LHCN-M2 (cell line): ENCODE data around the gene TTC7B. TPM values are rescaled to one million over a fixed set of nuclear protein-coding genes. Genes with fewer than 3 reads are reported as not detected.
"Not testable (repeated sequence)": the region's sequence is repeated elsewhere in the genome, so short reads cannot be mapped to it uniquely, and the experiment has no call there.

Experiments used
- DNase-seq: peaks from one replicate; pipeline ENCODE4 v3.0.0-alpha.2; 2012; ENCODE audit warnings: low read depth
- polyA plus RNA-seq: library from polyadenylated mRNA; unstranded; fragments of >200 nt; gene quantifications from one replicate; pipeline ENCODE4 v1.2.1, GENCODE V29; 2012; ENCODE audit warnings: missing spikeins
- total RNA-seq: library from RNA; depleted of rRNA; stranded (reverse); fragments of >200 nt; gene quantifications from 2 replicates; pipeline ENCODE4 v1.2.3, GENCODE V29; 2014; rRNA removed

Gene TTC7B
- total RNA-seq = 30.8 and 36.4 TPM in 2 replicates
- 22.4 TPM for polyA plus RNA-seq

- DNase-seq = peak; percentile 40
Measured at GRCh38 chr14:90815822-90816662, at the start of gene TTC7B. Gene TTC7B (minus strand): TSS chr14:90816430. CDS start chr14:90816295, 135 bp downstream.

- DNase-seq = no peak
Measured at GRCh38 chr14:90864741-90865140, 48.5 kb upstream of the TTC7B start.

- DNase-seq = no peak
Measured at GRCh38 chr14:90858511-90858910, 42.3 kb upstream of the TTC7B start.

- no peak for DNase-seq
Measured at GRCh38 chr14:90857866-90858265, 41.6 kb upstream of the TTC7B start.

- not testable (repeated sequence) for DNase-seq
Measured at GRCh38 chr14:90856115-90856514, 39.9 kb upstream of the TTC7B start.

GRCh38 chr14:90853116-90853515 is 36.9 kb upstream of the TTC7B start:
- no peak for DNase-seq

GRCh38 chr14:90851327-90852036 is 35.3 kb upstream of the TTC7B start:
- DNase-seq = no peak

GRCh38 chr14:90850487-90850886 is 34.3 kb upstream of the TTC7B start:
- DNase-seq = peak; percentile 71

- peak; percentile 17 for DNase-seq
Measured at GRCh38 chr14:90849787-90850444, 33.7 kb upstream of the TTC7B start.

- no peak for DNase-seq
Measured at GRCh38 chr14:90848944-90849731, 32.9 kb upstream of the TTC7B start.

GRCh38 chr14:90846511-90846910 is 30.3 kb upstream of the TTC7B start:
- peak; percentile 74 for DNase-seq

- DNase-seq = no peak
Measured at GRCh38 chr14:90844321-90844720, 28.1 kb upstream of the TTC7B start.

GRCh38 chr14:90842726-90843125 is 26.5 kb upstream of the TTC7B start:
- DNase-seq = no peak

GRCh38 chr14:90840667-90841066 is 24.4 kb upstream of the TTC7B start:
- not testable (repeated sequence) for DNase-seq

- DNase-seq = no peak
Measured at GRCh38 chr14:90839889-90840266, 23.6 kb upstream of the TTC7B start.

- DNase-seq = peak; percentile 43
Measured at GRCh38 chr14:90839024-90839888, 23.0 kb upstream of the TTC7B start.

- not testable (repeated sequence) for DNase-seq
Measured at GRCh38 chr14:90838531-90838930, 22.3 kb upstream of the TTC7B start.

- no peak for DNase-seq
Measured at GRCh38 chr14:90837355-90837754, 21.1 kb upstream of the TTC7B start.

GRCh38 chr14:90836692-90837063 is 20.4 kb upstream of the TTC7B start:
- DNase-seq = no peak

GRCh38 chr14:90831821-90832220 is 15.6 kb upstream of the TTC7B start:
- no peak for DNase-seq
